Measurements from ENCODE around the gene UBE3B.

GRCh38 chr12:109566424-109566823 lies 89.0 kb downstream of the UBE3B start:
- TF ChIP-seq, protein P1, sequence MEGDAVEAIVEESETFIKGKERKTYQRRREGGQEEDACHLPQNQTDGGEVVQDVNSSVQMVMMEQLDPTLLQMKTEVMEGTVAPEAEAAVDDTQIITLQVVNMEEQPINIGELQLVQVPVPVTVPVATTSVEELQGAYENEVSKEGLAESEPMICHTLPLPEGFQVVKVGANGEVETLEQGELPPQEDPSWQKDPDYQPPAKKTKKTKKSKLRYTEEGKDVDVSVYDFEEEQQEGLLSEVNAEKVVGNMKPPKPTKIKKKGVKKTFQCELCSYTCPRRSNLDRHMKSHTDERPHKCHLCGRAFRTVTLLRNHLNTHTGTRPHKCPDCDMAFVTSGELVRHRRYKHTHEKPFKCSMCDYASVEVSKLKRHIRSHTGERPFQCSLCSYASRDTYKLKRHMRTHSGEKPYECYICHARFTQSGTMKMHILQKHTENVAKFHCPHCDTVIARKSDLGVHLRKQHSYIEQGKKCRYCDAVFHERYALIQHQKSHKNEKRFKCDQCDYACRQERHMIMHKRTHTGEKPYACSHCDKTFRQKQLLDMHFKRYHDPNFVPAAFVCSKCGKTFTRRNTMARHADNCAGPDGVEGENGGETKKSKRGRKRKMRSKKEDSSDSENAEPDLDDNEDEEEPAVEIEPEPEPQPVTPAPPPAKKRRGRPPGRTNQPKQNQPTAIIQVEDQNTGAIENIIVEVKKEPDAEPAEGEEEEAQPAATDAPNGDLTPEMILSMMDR (IDR thresholded peaks at IDR 0.05; ENCODE audit: poor library complexity), result no peak
- no peak for TF ChIP-seq EZH2 (IDR thresholded peaks at IDR 0.05; ENCODE audit: borderline replicate concordance)

All from hepatocyte (in vitro differentiated cells).